ENCODE results near the gene CASP8AP2.
"Not testable (repeated sequence)": the region's sequence is repeated elsewhere in the genome, so short reads cannot be mapped to it uniquely, and the experiment has no call there.

Gene CASP8AP2

GRCh38 chr6:89874438-89874837 is 44.8 kb downstream of the CASP8AP2 start:
- no peak for TF ChIP-seq CTCF (IDR thresholded peaks at IDR 0.05; ENCODE audit: borderline replicate concordance, control extremely low read depth, extremely low read depth, insufficient read depth, missing control alignments)
- DNase-seq (ENCODE audit: low spot score): no peak
- in situ Hi-C loops (cut with MboI; ENCODE audit: low sequenced_read_pairs, unreplicated experiment): no loop called here

GRCh38 chr6:89886378-89887120 is 56.9 kb downstream of the CASP8AP2 start:
- peak; percentile 24 for DNase-seq (ENCODE audit: low spot score)
- in situ Hi-C loops (cut with MboI; ENCODE audit: low sequenced_read_pairs, unreplicated experiment): no loop called here
- TF ChIP-seq CTCF (IDR thresholded peaks at IDR 0.05; ENCODE audit: borderline replicate concordance, control extremely low read depth, extremely low read depth, insufficient read depth, missing control alignments): no peak

GRCh38 chr6:89887452-89888137 is 57.9 kb downstream of the CASP8AP2 start:
- in situ Hi-C loops (cut with MboI; ENCODE audit: low sequenced_read_pairs, unreplicated experiment): no loop called here
- peak; percentile 28 for DNase-seq (ENCODE audit: low spot score)
- TF ChIP-seq CTCF (IDR thresholded peaks at IDR 0.05; ENCODE audit: borderline replicate concordance, control extremely low read depth, extremely low read depth, insufficient read depth, missing control alignments): no peak

GRCh38 chr6:89888138-89888514 is 58.4 kb downstream of the CASP8AP2 start:
- no peak for TF ChIP-seq CTCF (IDR thresholded peaks at IDR 0.05; ENCODE audit: borderline replicate concordance, control extremely low read depth, extremely low read depth, insufficient read depth, missing control alignments)
- in situ Hi-C loops (cut with MboI; ENCODE audit: low sequenced_read_pairs, unreplicated experiment): no loop called here
- DNase-seq (ENCODE audit: low spot score): no peak

- in situ Hi-C loops (cut with MboI; ENCODE audit: low sequenced_read_pairs, unreplicated experiment): no loop called here
- TF ChIP-seq CTCF (IDR thresholded peaks at IDR 0.05; ENCODE audit: borderline replicate concordance, control extremely low read depth, extremely low read depth, insufficient read depth, missing control alignments): no peak
- DNase-seq (ENCODE audit: low spot score): no peak
Measured at GRCh38 chr6:89888871-89889270, 59.2 kb downstream of the CASP8AP2 start.

- DNase-seq (ENCODE audit: low spot score); in situ Hi-C loops (cut with MboI; ENCODE audit: low sequenced_read_pairs, unreplicated experiment): not testable (repeated sequence)
Measured at GRCh38 chr6:89890845-89891528, 61.3 kb downstream of the CASP8AP2 start.

GRCh38 chr6:89892577-89892976 is 62.9 kb downstream of the CASP8AP2 start:
- in situ Hi-C loops (cut with MboI; ENCODE audit: low sequenced_read_pairs, unreplicated experiment); DNase-seq (ENCODE audit: low spot score): not testable (repeated sequence)

Data from GM13976 (cell line).